ENCODE results near the gene COL1A1.

COL1A1 gene

DNA sequence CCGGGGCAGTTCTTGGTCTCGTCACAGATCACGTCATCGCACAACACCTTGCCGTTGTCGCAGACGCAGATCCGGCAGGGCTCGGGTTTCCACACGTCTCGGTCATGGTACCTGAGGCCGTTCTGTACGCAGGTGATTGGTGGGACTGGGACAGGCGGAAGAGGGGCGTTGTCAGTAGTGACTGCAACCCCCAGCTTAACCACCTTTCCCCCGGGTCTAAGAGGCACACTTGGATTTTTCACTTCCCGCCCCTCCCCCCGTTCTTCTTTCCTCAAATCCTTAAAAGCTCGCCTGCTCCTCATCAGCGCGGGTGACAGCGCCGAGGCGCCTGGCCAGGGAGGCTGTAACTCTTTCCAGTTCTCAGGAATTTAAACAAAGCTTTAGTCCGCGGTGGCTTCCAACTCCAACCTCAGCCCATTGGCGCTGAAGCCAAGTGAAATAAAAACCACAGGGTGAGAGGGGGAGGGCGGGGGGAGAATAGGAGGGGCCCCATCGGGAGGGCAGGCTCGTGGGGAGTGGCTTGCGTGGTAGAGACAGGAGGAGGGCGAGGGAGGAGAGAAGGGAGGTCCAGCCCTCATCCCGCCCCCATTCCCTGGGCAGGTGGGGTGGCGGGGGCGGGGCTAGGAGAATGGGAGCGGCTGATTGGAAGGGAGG lies 1.5 kb downstream of the COL1A1 start:
- peak; percentile 91 for DNase-seq (ENCODE audit: low spot score)

DNA sequence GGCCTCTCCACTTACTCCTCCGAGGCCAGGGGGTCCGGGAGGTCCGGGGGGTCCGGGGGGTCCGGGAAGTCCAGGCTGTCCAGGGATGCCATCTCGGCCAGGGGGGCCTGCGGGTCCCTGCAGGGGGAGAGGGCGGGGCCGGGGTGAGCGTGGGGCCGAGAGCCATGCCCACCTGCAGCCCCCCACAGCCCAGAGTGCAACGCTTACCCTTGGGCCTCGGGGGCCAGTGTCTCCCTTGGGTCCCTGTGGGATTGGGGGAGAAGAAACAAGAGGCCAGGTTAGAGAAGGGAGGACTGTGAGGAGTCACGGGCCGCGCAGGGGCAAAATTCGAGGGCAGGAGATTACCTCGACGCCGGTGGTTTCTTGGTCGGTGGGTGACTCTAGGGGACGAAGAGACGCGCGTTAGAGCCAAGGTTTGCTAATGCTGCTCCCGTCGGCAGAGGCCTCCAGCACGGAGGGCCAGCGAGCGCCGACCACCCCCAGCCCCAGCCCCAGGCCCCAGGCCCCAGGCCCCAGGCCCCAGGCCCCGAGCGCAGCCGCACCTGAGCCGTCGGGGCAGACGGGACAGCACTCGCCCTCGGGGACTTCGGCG lies 2.1 kb downstream of the COL1A1 start:
- no peak for DNase-seq (ENCODE audit: low spot score)

DNA sequence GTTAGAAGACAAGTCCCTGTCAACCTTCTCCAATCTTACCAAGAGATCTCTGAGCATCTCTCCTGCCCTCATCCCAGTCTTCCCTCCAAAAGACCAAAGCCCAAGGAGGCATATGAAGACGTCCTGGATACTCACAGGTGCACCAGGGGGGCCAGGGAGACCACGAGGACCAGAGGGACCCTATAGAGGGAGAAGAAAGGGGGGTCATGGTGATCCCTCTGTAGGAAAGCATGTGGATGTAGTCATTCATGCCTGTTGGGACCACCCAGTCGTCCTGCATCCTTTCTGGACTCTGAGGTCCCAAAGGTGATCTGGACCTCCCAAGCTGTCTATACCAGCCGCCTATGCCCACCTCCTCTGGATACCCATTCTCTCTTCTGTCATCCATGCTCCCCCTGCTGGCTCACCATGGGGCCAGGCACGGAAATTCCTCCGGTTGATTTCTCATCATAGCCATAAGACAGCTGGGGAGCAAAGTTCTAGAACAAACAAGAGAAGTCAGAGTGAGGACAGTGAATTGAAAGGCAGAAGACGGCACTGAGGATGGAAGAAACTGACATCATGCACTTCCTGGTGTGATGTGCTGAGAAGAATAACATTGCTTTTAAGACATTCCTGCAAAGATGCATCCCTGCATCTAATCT lies 3.3 kb downstream of the COL1A1 start:
- peak; percentile 52 for DNase-seq (ENCODE audit: low spot score)

GRCh38 chr17:50196826-50197225 lies 4.6 kb downstream of the COL1A1 start:
- DNase-seq (ENCODE audit: low spot score): no peak

DNA sequence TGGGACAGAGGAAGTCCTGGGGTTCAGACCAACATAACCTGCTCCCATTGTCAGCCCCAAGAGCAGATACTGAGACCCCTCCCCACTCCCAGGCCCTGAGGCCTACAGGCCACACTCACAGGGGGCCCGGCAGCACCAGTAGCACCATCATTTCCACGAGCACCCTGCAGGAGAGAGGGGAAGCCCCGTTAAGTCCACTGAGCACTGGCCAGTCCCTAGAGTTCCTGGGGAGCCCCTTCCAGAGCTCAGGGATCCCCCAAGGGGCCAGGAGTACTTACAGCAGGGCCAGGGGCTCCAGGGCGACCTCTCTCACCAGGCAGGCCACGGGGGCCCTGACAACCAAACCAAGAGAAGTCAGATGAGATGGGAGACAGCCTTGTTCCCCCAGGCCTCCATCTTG lies 5.4 kb downstream of the COL1A1 start:
- no peak for DNase-seq (ENCODE audit: low spot score)

DNA sequence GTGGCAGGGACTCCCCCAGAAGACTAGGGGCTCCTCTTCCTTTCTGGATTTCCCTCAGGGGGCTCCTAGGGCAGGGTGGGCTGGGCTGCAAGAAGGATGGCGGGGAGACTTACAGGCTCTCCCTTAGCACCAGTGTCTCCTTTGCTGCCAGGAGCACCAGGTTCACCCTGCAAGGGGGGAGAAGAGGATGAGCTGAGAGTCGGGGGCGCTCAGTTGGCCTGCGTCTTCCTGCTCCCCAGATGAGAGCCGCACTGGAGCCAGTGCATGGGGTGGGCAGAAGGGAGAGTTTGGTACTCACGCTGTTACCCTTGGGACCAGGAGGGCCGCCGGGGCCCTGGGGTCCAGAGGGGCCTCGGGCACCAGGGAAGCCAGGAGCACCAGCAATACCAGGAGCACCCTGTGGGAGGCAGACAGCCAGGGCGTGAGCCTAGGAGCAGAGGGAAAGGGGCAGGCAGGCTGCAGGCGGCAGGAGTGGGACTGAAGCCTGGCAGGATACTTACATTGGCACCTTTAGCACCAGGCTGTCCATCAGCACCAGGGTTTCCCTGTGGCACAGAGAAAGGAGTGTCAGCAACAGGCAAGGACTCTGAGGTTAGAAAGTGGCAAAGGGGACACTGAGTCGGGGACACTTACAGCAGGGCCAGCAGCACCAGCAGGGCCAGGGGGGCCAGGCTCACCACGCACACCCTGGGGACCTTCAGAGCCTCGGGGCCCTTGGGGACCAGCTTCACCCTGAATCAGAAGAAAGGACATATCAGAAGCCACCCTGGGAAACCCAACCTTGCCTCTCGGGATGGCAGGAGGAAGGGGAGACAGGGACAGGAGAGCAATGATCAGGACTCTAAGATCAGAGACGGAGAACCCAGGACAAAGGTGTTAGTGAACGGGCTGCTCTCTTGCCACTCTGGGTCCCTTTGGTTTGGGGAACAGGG lies 6.2 kb downstream of the COL1A1 start:
- DNase-seq (ENCODE audit: low spot score): no peak

DNA sequence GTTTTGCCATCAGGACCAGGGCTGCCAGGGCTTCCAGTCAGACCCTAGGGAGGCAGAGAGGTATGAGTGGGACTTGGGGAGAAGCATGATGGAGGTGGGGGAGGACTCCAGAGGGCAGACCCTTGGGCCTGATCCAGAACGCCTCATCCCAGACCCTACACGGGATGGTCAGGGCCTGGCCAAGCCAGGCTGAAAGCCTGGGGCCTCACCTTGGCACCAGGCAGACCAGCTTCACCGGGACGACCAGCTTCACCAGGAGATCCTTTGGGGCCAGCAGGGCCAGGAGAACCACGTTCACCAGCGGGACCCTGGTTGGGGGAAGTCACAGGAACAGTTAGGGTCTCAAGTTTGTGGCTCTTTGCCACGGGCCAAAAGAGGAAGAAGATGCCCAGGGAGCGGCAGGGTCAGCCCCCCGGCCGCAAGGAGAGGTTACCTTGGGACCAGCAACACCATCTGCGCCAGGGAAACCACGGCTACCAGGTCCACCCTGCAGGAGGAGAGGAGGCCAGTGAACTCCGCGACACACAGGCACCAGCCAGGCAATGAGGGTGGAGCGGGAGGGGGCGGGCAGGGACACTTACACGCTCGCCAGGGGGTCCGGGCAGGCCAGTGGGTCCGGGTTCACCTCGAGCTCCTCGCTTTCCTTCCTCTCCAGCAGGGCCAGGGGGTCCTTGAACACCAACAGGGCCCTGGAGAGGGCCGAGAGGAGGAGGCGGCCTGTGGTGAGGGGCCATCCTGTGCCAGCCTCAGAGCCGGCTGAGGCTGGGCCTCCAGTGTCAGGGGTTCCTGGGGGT lies 7.1 kb downstream of the COL1A1 start:
- no peak for DNase-seq (ENCODE audit: low spot score)

DNA sequence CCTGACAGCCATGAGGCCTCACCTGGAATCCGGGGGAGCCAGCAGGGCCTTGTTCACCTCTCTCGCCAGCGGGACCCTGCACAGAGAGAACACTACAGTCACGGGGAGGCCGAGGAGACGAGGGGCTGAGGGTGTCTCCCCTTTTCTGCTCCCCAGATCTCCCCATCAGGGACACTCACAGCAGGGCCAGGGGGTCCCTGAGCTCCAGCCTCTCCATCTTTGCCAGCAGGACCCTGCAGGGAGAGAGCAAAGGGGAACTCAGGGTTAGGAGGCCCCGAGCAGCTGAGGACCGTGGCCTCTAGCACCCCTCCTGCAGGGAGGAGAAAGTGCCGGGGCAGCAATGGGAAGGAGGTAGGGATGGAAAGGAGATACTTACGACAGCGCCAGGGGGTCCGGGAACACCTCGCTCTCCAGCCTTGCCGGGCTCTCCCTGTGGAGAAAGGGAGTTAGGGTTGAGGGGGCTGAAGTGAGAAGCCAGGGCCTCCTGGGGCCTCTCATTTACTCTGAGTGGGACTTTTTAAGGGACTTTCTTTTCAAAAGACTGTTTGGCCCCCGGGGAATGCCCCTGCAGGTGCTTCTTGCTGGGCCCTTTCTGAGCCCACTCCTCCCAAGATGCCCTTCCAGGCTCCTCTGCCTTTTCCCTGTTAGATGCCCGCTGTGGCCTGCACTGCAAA lies 8.7 kb downstream of the COL1A1 start:
- no peak for DNase-seq (ENCODE audit: low spot score)

- DNase-seq (ENCODE audit: low spot score): no peak
Observed at GRCh38 chr17:50192144-50192617, 9.2 kb downstream of the COL1A1 start.

DNA sequence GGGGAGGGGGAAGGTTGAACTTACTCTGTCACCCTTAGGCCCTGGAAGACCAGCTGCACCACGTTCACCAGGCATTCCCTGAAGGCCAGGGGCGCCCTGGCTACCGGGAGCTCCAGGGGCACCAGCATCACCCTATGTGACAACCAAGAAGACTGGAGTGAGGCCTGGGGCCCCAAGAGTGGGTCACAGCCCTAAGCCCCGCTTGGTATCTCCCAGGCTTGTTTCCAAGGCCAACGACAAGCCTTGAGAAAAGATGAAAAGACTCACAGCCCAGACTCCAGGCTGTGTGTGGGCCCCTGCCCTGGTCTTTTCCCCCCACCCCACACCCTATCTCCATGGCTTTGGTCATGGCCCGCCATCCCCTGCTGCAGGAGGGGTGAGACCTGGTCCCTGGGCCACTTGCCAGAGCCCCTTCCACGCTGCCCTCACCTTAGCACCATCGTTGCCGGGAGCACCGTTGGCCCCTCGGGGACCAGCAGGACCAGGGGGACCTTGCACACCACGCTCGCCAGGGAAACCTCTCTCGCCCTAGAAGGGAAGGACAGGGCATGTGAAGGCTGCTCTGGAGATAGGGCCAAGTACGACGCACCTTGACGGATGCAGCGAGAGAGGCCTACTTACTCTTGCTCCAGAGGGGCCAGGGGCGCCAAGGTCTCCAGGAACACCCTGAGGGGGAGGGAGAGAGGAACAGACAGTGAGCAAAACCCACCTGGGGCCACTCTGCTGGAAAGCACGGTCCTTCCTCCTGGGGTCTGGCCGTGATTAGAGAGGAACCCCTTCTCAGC lies 9.9 kb downstream of the COL1A1 start:
- DNase-seq (ENCODE audit: low spot score): no peak

- no peak for DNase-seq (ENCODE audit: low spot score)
Observed at GRCh38 chr17:50190603-50191358, 10.7 kb downstream of the COL1A1 start.

- DNase-seq (ENCODE audit: low spot score): no peak
Observed at GRCh38 chr17:50190293-50190602, 11.2 kb downstream of the COL1A1 start.

- no peak for DNase-seq (ENCODE audit: low spot score)
Observed at GRCh38 chr17:50189550-50190292, 11.7 kb downstream of the COL1A1 start.

DNA sequence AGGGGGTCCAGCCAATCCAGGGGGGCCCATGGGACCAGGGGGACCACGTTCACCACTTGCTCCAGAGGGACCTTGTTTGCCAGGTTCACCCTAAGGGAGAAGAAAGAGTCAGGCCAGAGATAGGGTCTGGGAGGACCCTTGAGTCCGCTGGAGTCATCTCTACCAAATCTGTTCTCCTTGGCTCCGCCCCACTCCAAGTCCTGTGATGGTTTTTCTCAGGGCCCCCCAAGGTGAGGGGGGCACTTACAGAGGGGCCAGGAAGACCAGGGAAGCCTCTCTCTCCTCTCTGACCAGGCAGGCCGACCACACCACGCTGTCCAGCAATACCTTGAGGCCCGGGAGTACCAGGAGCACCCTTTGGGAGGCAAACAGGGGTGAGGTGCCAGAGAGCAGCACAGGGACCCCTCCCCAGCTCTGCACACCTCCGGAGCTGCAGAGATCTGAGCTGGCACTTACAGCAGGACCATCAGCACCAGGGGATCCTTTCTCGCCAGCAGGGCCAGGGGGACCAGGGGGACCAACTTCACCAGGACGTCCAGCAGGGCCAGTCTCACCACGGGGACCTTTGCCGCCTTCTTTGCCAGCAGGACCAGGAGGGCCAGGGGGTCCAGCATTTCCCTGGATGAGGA lies 12.4 kb downstream of the COL1A1 start:
- DNase-seq (ENCODE audit: low spot score): no peak

DNA sequence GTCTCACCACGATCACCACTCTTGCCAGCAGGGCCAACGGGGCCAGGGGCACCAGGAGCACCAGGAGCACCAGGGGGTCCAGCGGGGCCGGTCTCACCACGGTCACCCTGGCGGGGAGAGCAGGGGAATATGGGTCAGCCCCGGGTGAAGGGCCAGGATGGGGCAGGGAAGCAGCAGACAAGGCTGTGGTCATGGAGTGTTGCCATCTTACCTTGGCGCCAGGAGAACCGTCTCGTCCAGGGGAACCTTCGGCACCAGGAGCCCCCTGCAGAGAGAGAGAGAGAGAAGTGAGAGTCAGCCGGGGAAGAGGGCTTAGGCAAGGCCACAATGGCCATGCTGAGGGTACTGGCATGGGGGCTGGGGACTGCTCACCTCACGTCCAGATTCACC lies 12.9 kb downstream of the COL1A1 start:
- no peak for DNase-seq (ENCODE audit: low spot score)

DNA sequence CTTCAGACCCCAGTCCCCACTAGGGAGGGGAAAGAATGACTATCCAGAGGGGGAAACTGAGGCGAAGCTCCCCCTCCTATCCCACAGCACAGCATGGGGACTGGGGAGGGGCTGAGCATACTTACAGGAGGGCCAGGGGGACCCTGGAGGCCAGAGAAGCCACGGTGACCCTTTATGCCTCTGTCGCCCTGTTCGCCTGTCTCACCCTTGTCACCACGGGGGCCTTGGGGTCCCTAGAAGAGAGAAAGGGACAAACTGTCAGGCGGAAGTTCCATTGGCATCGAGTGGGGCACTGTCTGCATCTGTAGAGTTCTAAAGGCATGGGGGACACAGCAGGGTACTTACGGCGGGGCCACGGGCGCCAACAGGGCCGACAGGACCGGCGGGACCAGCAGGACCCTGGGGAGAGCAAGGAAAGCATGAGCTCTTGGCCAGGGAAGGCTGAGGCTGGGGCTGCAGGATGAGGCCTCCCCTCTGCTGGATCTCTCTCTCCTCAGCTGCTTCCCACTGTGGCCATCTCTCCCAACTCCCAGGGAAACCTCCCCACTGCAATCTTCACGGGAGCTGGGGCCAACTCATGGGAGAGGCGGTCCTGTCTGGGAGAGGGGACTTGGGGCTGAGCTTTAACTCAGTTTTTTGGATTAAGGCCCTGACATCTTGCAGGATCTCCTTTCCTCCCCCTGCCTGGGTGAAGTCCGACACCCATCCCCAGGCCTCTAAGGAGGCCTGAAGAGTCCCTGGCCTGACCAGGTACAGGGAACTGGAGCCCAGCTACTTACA lies 13.5 kb downstream of the COL1A1 start:
- no peak for DNase-seq (ENCODE audit: low spot score)

DNA sequence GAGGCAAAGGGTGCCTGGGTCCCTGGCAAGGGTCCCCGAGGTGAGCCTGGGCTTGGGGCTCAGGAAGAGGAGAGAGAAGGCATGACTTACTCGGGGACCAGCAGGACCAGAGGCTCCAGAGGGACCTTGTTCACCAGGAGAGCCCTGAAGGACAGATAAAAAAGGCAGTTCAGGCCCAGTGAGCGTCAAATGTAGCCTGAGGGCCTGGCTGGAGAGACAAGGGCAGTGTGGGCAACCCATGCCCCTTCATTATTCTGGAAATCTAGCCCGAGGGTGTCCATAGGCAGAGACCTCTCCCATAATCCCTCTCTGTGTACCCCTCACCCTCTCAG lies 14.1 kb downstream of the COL1A1 start:
- no peak for DNase-seq (ENCODE audit: low spot score)

Measured in iPS-NIHi11 (cell line).